GM18508 (cell line): ENCODE measurements around the gene PAFAH2.

Experiments
- ATAC-seq: cut with Tn5 transposase; IDR thresholded peaks from one replicate; pipeline ENCODE4 v1.9.1; 2021; ENCODE audit warnings: moderate number of reproducible peaks; ENCODE audit not compliant: insufficient read depth, unreplicated experiment

Gene PAFAH2

GRCh38 chr1:25997828-25998761, at the start of gene PAFAH2:
TSS of gene PAFAH2 (minus strand) at chr1:25998063. CDS start at chr1:25990816, 7,247 bp downstream.
- peak; percentile 88 for ATAC-seq

DNA sequence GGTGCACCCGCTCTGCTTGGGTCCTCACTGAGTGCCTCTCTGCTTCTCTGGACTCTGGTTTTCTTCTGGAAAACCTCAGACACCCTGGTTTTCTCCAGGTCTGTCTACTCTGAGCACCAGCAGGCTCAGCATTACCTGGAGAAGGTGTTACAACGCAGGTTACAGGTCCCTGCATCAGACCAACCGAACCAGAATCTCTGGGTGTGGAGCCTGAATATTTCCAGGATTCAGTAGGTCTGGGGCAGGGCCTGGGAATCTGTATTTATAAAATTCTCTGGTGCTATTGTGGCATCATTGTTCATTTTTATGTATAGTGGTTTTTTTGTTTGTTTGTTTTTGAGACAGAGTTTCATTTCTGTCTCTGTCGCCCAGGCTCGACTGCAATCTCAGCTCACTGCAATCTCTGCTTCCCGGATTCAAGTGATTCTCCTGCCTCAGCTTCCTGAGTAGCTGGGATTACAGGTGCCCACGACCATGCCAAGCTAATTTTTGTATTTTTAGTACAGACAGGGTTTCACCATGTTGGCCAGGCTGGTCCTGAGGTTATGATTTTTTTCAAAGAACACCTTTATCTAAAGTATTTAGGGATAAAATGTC, 49.5 kb upstream of the PAFAH2 start:
- ATAC-seq = no peak

GRCh38 chr1:26046246-26047095, 48.6 kb upstream of the PAFAH2 start:
- no peak for ATAC-seq

DNA sequence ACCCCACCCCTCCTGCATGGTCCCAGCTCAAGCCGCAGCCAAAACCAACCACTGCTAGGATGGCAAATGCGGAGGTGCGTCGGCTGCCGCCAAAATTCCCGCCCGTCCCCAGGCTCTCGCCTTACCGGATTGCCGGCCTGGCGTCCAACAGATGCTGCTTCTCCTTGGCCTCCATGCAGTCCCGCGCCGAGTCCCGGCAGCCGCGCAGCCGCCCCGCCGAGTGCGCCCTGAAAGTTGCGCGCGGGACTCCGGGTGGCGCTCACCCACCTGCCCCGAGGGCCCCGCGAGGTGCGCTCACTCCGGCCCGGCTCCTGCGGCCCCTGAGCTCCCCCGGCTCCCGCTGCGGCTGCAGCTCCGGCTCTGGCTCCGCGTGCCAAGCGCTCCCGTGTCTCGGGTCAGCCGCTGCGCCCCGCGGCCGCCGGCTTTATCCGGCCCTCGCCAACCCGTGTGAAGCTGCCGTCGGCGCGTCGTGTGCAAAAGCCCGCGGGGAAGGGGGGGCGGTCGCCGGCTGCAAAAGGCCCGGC, 47.9 kb upstream of the PAFAH2 start, which contains the start of gene SLC30A2:
SLC30A2 (minus strand) TSS at position 397 of the 524 bp plus-strand sequence; CDS start at position 175, 222 bp downstream.
- no peak for ATAC-seq

GRCh38 chr1:26044971-26045721, 47.3 kb upstream of the PAFAH2 start:
- no peak for ATAC-seq

DNA sequence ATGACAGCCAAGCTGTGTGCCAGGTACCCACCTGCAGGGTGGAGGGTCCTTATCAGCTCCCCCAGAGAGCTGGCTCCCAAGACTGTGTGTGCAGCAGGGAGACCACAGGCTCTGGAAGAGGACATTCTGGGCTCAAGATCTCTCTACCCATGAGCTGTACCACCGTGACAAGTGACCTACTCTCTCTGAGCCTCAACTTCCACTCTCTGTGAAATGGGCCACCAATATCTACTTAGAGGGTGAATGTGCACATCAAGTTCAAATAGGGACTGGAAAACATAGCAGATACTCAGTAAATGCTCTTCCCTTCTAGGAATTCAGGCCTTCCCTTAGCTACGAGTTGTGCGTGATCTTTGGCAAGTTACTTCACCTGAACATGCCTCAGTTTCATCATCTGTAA, 46.6 kb upstream of the PAFAH2 start:
- no peak for ATAC-seq

- no peak for ATAC-seq
Measured at GRCh38 chr1:26043765-26044164, 45.9 kb upstream of the PAFAH2 start.

DNA sequence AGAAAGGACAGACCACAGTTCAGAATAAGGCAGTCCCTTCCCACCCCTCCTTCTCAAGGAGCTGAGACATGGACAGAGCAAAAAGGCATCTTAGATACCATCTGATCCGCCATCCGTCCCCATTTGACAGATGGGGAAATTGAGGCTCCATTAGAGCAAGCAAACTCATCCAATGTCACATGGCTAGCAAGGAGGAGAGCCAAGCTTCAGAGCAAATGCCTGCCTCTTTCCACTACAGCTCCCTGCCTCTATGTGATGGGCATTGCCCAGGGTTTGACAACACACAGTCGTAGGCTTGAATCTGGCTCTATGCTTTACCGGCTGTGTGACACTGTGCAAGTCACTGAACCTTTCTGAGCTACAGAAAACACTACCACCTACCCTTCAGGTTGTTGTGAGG, 44.1 kb upstream of the PAFAH2 start:
- ATAC-seq = no peak

GRCh38 chr1:26041401-26041800, 43.5 kb upstream of the PAFAH2 start:
- no peak for ATAC-seq

DNA sequence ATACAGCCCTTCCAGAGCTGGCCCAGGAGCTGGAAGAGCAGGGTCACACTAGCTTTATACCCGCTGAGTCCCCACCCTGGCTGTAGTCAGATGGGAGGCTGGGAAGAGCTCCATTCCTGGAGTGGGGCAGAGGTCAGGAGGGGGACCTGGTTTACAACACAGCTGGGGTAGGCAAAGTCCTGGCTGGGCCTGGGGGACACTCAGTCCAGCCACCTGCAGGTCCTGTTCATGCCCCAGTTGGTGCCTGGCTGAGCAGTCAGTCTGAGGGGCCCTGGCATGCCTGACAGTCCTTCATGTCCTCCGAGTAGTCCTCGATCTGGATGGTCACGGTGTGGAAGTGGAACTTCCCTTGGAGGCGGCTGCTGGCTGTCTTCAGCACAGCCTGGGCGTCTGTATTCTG, 41.0 kb upstream of the PAFAH2 start:
- ATAC-seq = no peak

GRCh38 chr1:26038477-26038876, 40.6 kb upstream of the PAFAH2 start:
- ATAC-seq = no peak

GRCh38 chr1:26037904-26038303, 40.0 kb upstream of the PAFAH2 start:
- ATAC-seq = no peak

DNA sequence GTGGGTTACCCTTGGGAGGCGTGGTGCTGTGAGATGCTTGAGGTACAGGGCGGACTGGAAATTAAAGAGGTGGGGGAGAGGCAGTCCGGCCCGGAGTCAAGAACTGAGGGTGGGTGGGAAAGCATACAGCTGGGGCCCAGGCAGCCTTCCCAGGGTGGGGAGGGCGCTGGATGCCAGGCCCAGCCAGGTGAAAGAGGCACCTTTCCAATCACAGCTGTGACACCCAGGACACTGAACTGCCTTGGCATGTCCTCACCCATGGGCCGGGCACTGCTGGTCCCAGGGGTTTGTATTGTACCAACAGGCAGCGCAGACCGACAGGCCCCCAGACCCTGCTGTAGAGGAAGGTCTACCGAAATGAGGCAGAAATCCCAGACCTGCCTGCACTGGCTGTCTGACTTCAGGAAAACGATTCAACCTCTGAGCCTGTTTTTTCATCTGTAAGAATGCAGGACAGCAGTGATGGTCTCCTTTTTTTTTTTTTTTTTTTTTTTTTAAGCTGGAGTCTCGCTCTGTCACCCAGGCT, 39.0 kb upstream of the PAFAH2 start:
- no peak for ATAC-seq

- ATAC-seq = no peak
Measured at GRCh38 chr1:26035959-26036755, 38.3 kb upstream of the PAFAH2 start.

GRCh38 chr1:26035203-26035958, 37.5 kb upstream of the PAFAH2 start:
- no peak for ATAC-seq

DNA sequence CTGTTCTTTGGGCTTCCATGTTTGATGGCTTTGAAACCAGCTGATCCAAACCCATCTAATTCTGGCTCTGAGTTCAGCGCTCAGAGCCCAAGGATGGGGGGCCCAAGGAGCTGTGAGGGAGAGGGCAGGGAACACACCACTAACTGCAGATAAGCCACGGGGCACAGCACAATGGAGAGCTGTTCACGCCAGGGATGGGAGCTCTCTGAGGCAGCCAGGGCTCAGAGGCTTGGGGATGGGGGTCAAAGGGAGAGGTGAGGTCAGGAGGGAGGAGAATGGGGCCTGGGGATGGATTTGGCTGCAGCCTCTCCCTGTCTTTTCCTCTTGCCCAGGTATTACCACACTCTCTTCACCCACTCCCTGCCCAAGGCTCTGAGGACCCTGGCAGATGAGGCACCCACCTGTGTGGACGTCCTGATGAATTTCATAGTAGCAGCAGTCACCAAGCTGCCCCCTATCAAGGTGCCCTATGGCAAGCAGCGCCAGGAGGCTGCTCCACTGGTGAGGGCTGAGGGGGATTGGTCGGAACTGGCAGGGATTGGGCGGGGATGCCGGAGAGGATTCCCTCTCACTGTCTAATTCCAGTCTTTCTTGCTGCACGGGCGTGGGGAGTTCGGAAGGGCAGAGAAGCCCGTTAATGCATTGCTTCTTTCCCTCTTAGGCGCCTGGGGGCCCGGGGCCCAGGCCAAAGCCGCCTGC, 36.8 kb upstream of the PAFAH2 start:
- ATAC-seq = no peak

- no peak for ATAC-seq
Measured at GRCh38 chr1:26032656-26033357, 34.9 kb upstream of the PAFAH2 start.
